Keratinocyte (primary cell): ENCODE measurements around the gene HOXD13.

ENCODE experiments used
- EZH2 ChIP-seq: IDR thresholded peaks from one replicate; pipeline ENCODE4 v1.6.1; 2012; ENCODE audit warnings: inconsistent platforms, mild to moderate bottlenecking, low read length, moderate library complexity
- TF ChIP-seq, protein P1 (sequence below), 3 experiments: IDR thresholded peaks in 1 of 3; conservative IDR thresholded peaks in 1 of 3; optimal IDR thresholded peaks in 1 of 3; 2 replicates in 2 of 3; 3 replicates in 1 of 3; pipeline versions ENCODE3 to v1.5.1; 2011; ENCODE audit warnings: low read length in 3 of 3, mild to moderate bottlenecking in 3 of 3, moderate library complexity in 2 of 3, control low read depth in 1 of 3, inconsistent platforms in 1 of 3; ENCODE audit not compliant: insufficient read depth in 2 of 3; ENCODE audit errors: extremely low read depth in 1 of 3

DNA sequence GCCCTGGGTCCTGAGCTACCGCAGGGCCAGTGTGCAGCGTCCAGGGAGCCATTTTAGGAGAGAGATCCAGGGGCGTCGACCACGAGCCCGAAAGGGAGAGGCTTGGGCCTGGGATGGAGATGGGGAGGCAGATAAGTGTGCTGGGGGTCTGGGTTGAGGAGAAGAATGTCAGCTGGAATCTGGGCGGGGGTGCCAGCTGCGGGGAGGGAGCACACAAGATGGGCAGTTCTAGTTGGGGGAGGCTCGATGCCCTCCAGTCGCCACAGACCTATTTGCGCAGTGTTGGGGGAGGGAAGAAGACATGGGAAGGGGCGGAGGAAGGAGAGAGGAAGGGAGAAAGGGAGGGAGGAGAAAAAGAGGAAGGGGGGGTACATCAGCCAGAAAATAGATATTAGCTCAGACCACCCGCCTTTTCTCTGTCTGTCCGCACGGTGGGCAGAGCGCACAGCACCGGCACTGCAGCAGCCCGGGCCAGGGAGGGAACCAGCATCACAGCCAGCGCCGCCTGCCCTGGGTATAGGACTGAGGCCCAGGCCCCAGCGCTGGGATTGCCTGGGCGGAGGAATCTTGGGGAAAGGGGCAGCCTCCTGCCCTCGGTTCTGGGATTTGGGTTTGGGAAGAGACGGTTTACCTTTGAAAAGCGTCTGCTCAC lies 12.7 kb downstream of the HOXD13 start:
- TF ChIP-seq, protein P1, sequence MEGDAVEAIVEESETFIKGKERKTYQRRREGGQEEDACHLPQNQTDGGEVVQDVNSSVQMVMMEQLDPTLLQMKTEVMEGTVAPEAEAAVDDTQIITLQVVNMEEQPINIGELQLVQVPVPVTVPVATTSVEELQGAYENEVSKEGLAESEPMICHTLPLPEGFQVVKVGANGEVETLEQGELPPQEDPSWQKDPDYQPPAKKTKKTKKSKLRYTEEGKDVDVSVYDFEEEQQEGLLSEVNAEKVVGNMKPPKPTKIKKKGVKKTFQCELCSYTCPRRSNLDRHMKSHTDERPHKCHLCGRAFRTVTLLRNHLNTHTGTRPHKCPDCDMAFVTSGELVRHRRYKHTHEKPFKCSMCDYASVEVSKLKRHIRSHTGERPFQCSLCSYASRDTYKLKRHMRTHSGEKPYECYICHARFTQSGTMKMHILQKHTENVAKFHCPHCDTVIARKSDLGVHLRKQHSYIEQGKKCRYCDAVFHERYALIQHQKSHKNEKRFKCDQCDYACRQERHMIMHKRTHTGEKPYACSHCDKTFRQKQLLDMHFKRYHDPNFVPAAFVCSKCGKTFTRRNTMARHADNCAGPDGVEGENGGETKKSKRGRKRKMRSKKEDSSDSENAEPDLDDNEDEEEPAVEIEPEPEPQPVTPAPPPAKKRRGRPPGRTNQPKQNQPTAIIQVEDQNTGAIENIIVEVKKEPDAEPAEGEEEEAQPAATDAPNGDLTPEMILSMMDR (optimal IDR thresholded peaks at IDR 0.05 in 1 of 3, IDR thresholded peaks at IDR 0.05 in 1 of 3, conservative IDR thresholded peaks at IDR 0.05 in 1 of 3; ENCODE audit: extremely low read depth in 1 of 3, insufficient read depth in 2 of 3, low read length in 3 of 3), result no peak
- TF ChIP-seq EZH2, result peak; percentile 9
